Left lung (tissue), 10 donors: ENCODE data around the gene IGSF11. TPM values are rescaled to one million over a fixed set of nuclear protein-coding genes. Genes with fewer than 3 reads are reported as not detected.

Experiments used
- ATAC-seq: fragments of 200-7000 bp; cut with Tn5 transposase; one replicate; pipeline ENCODE4 v1.9.1; 2020; ENCODE audit warnings: moderate library complexity
- DNase-seq, 4 donors: peaks; one replicate each; pipeline ENCODE4 v3.0.0-alpha.2; 2013 to 2020
- H3K27ac ChIP-seq, 2 donors: fragments of 200-600 bp; sonication (generic) in 1 of 2; one replicate each; pipeline versions ENCODE4 v1.5.0 to v1.8.0; 2020 to 2021
- H3K27me3 ChIP-seq, 2 donors: fragments of 200-600 bp; sonication (generic) in 1 of 2; one replicate each; pipeline versions ENCODE4 v1.5.0 to v1.8.0; 2020 to 2021
- H3K36me3 ChIP-seq, 2 donors: fragments of 200-600 bp; sonication (generic) in 1 of 2; one replicate each; pipeline versions ENCODE4 v1.5.0 to v1.8.0; 2020 to 2021
- H3K4me1 ChIP-seq, 2 donors: fragments of 200-600 bp; one replicate each; pipeline ENCODE4 v1.8.0; 2021
- H3K4me3 ChIP-seq, 2 donors: fragments of 200-600 bp; sonication (generic) in 1 of 2; one replicate each; pipeline versions ENCODE4 v1.5.0 to v1.8.0; 2020 to 2021; ENCODE audit warnings: mild to moderate bottlenecking in 1 of 2
- H3K9me3 ChIP-seq, 2 donors: fragments of 200-600 bp; sonication (generic) in 1 of 2; one replicate each; pipeline versions ENCODE4 v1.5.0 to v1.8.0; 2020 to 2021
- intact Hi-C, 2 donors: fragments of 100-400 bp; cut with DNase I; formaldehyde crosslinking; loops; one replicate each; pipeline versions ENCODE4 v1.11.2 to v1.14.2; 2022
- polyA plus RNA-seq, 6 donors: library from polyadenylated mRNA; unstranded; fragments of 120-200 nt; gene quantifications; one replicate each; pipeline ENCODE4 v1.2.1, GENCODE V29; 2013; ENCODE audit not compliant: insufficient read length in 6 of 6
- total RNA-seq, 2 donors: library from RNA; stranded (reverse); fragmentation: NEBNext Ultra II Directional; extraction: Animal tissue kit (Norgen Biotek cat#: 25700); gene quantifications; one replicate each; pipeline ENCODE4 v1.2.1, GENCODE V29; 2021
- TF ChIP-seq, protein P1 (sequence below), 2 donors: fragments of 200-600 bp; sonication (generic) in 1 of 2; IDR thresholded peaks; one replicate each; pipeline versions ENCODE4 v1.5.0 to v1.8.0; 2021; ENCODE audit warnings: antibody characterized with exemption in 2 of 2
- donor health status: DM: no; HTN: yes; CAD: no.
- donor health status: DM: no; HTN: no; CAD: no.

Gene IGSF11
- total and polyA plus RNA-seq, 8 donors: 0.06 to 1.3 (median 0.60) TPM

DNA sequence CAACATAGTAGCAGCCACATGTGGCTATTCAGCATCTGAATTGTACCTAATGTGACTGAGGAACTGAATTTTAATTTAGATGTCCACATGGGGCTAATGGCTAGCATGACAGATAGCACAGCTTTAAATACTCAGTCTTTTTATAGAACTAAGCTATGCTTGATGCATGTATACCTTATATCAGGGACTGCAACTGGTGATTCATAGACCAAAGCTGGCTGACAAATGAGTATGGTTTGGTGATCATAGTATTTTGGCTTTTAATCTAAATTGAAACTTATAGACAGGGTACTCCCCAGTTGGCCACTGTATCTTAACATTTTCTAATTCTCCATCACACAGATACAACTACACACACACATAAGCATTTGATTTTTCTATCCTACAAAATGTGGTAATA is 83.6 kb downstream of the IGSF11 start:
- Histone ChIP-seq H3K36me3 (no peaks in the 10 kb centered on the region), H3K4me1 (no peaks in the 10 kb centered on the region), H3K4me3 (no peak overlapping the region), H3K27me3 (no peaks in the 10 kb centered on the region), H3K27ac (no peak overlapping the region), H3K9me3 (peaks cover 0 to 4% of the 10 kb centered on the region in 2 donors)
- DNase-seq: no peak
- ATAC-seq: no peak
- intact Hi-C loops: no loop called here
- TF ChIP-seq, protein P1, sequence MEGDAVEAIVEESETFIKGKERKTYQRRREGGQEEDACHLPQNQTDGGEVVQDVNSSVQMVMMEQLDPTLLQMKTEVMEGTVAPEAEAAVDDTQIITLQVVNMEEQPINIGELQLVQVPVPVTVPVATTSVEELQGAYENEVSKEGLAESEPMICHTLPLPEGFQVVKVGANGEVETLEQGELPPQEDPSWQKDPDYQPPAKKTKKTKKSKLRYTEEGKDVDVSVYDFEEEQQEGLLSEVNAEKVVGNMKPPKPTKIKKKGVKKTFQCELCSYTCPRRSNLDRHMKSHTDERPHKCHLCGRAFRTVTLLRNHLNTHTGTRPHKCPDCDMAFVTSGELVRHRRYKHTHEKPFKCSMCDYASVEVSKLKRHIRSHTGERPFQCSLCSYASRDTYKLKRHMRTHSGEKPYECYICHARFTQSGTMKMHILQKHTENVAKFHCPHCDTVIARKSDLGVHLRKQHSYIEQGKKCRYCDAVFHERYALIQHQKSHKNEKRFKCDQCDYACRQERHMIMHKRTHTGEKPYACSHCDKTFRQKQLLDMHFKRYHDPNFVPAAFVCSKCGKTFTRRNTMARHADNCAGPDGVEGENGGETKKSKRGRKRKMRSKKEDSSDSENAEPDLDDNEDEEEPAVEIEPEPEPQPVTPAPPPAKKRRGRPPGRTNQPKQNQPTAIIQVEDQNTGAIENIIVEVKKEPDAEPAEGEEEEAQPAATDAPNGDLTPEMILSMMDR (IDR thresholded peaks at IDR 0.05): no peak

DNA sequence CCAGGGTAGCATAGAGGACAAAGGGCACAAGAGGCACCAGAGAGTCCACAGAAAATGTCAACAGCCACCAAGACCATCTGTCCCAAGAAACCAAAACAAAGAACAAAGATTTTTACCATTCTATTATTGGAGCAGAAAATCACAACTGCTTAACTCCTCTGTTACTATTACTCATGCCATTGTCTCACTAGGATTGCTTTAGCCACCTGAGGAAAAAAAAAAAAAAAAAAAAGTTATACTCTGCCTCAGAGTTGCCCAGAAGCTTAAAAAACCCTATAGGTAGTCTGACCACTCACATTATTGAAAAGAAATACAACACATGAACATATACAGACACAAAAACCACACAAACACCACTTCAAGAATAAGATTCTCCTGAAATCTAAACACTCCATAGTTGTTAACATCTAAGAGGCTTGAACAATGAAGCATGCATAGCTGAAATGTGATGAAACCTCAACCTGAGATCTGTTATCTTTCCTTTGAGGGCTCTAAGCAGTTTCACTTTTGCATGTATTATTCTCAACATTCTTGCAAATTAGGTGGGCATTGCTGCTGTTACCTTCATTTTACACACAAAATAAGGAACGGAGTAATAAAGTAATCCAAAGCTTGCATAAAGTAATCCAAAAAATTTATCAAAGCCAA is 85.4 kb downstream of the IGSF11 start:
- H3K27me3 ChIP-seq: no peaks in the 10 kb centered on the region
- intact Hi-C loops: no loop called here
- no peak for ATAC-seq
- no peaks in the 10 kb centered on the region for H3K36me3 ChIP-seq
- no peaks in the 10 kb centered on the region for H3K4me1 ChIP-seq
- DNase-seq: no peak
- TF ChIP-seq, protein P1 (IDR thresholded peaks at IDR 0.05): no peak
- no peak overlapping the region for H3K27ac ChIP-seq
- H3K4me3 ChIP-seq: no peak overlapping the region
- peaks cover 0 to 2% of the 10 kb centered on the region in 2 donors for H3K9me3 ChIP-seq

DNA sequence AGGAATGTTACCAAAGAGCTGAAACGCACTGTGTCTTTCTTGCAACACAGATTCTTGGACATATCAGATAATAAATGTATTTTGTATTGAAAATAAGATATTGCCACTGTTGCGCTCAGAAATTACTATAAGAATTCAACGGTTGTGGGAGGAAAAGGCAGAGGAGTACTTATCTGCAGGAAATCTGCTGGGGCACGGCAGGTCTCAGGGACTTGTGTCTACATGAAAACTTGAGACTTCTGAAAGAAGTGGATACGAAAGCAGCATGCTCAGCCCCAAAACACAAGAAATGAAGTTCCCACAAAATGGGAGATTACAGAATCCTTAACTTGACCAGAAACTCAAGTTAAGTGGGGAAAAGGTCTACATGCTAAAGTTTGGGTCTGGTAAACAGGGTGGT is 86.5 kb downstream of the IGSF11 start:
- no peaks in the 10 kb centered on the region for H3K4me1 ChIP-seq
- no peaks in the 10 kb centered on the region for H3K36me3 ChIP-seq
- H3K9me3 ChIP-seq: no peaks in the 10 kb centered on the region
- DNase-seq (no peak), ATAC-seq (no peak)
- TF ChIP-seq, protein P1 (IDR thresholded peaks at IDR 0.05): no peak
- H3K27me3 ChIP-seq: no peaks in the 10 kb centered on the region
- H3K27ac ChIP-seq: no peak overlapping the region
- intact Hi-C loops: no loop called here
- H3K4me3 ChIP-seq: no peak overlapping the region

DNA sequence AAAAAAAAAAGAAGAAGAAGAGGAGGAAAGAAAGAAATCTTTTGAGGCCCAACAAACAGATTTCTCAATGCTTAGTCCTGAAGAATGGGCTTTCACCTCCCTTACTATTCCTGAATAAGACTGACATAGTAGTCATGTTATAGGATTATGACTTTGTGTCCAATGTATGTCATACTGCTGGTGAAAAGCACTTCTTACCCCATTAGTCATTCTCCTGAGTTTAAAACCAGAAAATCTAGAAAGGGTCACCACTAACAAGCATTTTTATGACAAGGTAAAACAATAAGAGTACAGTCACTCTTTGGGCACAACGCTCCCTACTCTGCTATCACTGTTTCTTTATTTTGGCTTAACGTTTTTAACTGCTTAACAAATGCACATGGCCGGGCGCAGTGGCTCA is 88.2 kb downstream of the IGSF11 start:
- no peak for DNase-seq
- H3K4me1 ChIP-seq: no peaks in the 10 kb centered on the region
- intact Hi-C loops: no loop called here
- no peak for ATAC-seq
- no peak overlapping the region for H3K27ac ChIP-seq
- H3K9me3 ChIP-seq: no peaks in the 10 kb centered on the region
- no peaks in the 10 kb centered on the region for H3K27me3 ChIP-seq
- H3K4me3 ChIP-seq: no peak overlapping the region
- H3K36me3 ChIP-seq: no peaks in the 10 kb centered on the region
- TF ChIP-seq, protein P1 (IDR thresholded peaks at IDR 0.05): no peak

DNA sequence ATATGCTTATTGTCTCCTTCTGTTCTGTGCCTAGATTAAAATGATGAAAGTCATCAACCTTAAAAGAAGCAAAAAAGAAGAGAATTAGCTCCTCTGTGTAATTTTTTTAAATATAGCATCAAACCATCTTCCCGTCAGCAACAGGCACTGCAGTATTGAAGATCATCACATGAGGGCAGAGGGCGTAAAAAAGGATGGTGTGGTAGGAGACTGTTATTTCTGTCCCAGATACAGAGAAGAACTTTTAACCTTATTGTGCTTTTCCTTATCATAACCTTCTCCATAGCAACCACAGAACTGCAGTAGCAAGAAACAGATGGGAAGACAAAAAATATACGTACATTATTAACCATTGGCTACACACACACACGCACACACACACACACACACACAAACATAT is 88.8 kb downstream of the IGSF11 start:
- DNase-seq: no peak
- no peak overlapping the region for H3K4me3 ChIP-seq
- no peaks in the 10 kb centered on the region for H3K36me3 ChIP-seq
- TF ChIP-seq, protein P1 (IDR thresholded peaks at IDR 0.05): no peak
- H3K27me3 ChIP-seq: no peaks in the 10 kb centered on the region
- intact Hi-C loops: no loop called here
- no peaks in the 10 kb centered on the region for H3K4me1 ChIP-seq
- H3K9me3 ChIP-seq: no peaks in the 10 kb centered on the region
- no peak for ATAC-seq
- H3K27ac ChIP-seq: no peak overlapping the region
